GM19239 (cell line): ENCODE results near the gene MAB21L1.

ENCODE experiments used
- DNase-seq: peaks from one replicate; pipeline ENCODE4 v3.0.0; 2011; ENCODE audit warnings: low spot score; ENCODE audit not compliant: insufficient read length
- FAIRE-seq: peaks from 2 replicates; lab custom pipeline; 2011; peaks lifted over from hg19 to GRCh38; lab: Jason Lieb, UNC

Gene MAB21L1

GRCh38 chr13:35480346-35480745 is 3.9 kb upstream of the MAB21L1 start:
- DNase-seq (no peak), FAIRE-seq (no peak)

- FAIRE-seq (no peak), DNase-seq (no peak)
Observed at GRCh38 chr13:35479706-35480105, 3.2 kb upstream of the MAB21L1 start.

- FAIRE-seq (no peak), DNase-seq (no peak)
Observed at GRCh38 chr13:35479038-35479492, 2.6 kb upstream of the MAB21L1 start.

- DNase-seq (no peak), FAIRE-seq (no peak)
Observed at GRCh38 chr13:35478271-35479037, 2.0 kb upstream of the MAB21L1 start.

GRCh38 chr13:35477386-35477946 is 977 bp upstream of the MAB21L1 start:
- DNase-seq (no peak), FAIRE-seq (no peak)

- FAIRE-seq (no peak), DNase-seq (no peak)
Observed at GRCh38 chr13:35475212-35475959, 1.1 kb downstream of the MAB21L1 start.

GRCh38 chr13:35474496-35475211 is 1.8 kb downstream of the MAB21L1 start:
- no peak for DNase-seq

GRCh38 chr13:35473802-35474201 is 2.7 kb downstream of the MAB21L1 start:
- DNase-seq (no peak), FAIRE-seq (no peak)

More at GRCh38 chr13:35474496-35475211, 1.8 kb downstream of the MAB21L1 start:
- no peak for FAIRE-seq

GRCh38 chr13:35473206-35473775 is 3.2 kb downstream of the MAB21L1 start:
- no peak for FAIRE-seq
- no peak for DNase-seq

GRCh38 chr13:35472323-35472881 is 4.1 kb downstream of the MAB21L1 start:
- FAIRE-seq: no peak

GRCh38 chr13:35471706-35472322 is 4.7 kb downstream of the MAB21L1 start:
- FAIRE-seq: no peak
- DNase-seq: no peak

More at GRCh38 chr13:35472323-35472881, 4.1 kb downstream of the MAB21L1 start:
- no peak for DNase-seq

GRCh38 chr13:35470671-35471661 is 5.5 kb downstream of the MAB21L1 start:
- FAIRE-seq (no peak), DNase-seq (no peak)

GRCh38 chr13:35469806-35470525 is 6.5 kb downstream of the MAB21L1 start:
- FAIRE-seq (no peak), DNase-seq (no peak)

GRCh38 chr13:35468195-35468594 is 8.3 kb downstream of the MAB21L1 start:
- no peak for DNase-seq
- no peak for FAIRE-seq

GRCh38 chr13:35465371-35465770 is 11.1 kb downstream of the MAB21L1 start:
- FAIRE-seq: no peak

GRCh38 chr13:35460061-35460460 is 16.4 kb downstream of the MAB21L1 start:
- DNase-seq (no peak), FAIRE-seq (no peak)

More at GRCh38 chr13:35465371-35465770, 11.1 kb downstream of the MAB21L1 start:
- DNase-seq: no peak

- FAIRE-seq (no peak), DNase-seq (no peak)
Observed at GRCh38 chr13:35457258-35457657, 19.2 kb downstream of the MAB21L1 start.
